ENCODE measurements around the gene CCL23. TPM values are rescaled to one million over a fixed set of nuclear protein-coding genes. Genes with fewer than 3 reads are reported as not detected.

The CCL23 gene
- total RNA-seq, 1 experiment from 2014 or later: not detected

GRCh38 chr17:35973333-35974260 is 44.2 kb downstream of the CCL23 start:
- H3K36me3 ChIP-seq (ENCODE audit: insufficient read depth, low read length, poor library complexity, severe bottlenecking): no peaks in the 10 kb centered on the region
- H3K27me3 ChIP-seq (replicated peaks; ENCODE audit: insufficient read depth, low read depth, low read length, poor library complexity): no peaks in the 10 kb centered on the region
- no peak for TF ChIP-seq CTCF (conservative IDR thresholded peaks at IDR 0.05; ENCODE audit: low read depth, low read length)
- no peak for TF ChIP-seq EZH2 (IDR thresholded peaks at IDR 0.05; ENCODE audit: borderline replicate concordance, low read depth, low read length, poor library complexity, severe bottlenecking)
- H3K4me3 ChIP-seq (ENCODE audit: low read depth, low read length, poor library complexity, severe bottlenecking): no peak overlapping the region
- no TSS peak for BruUV-seq (replicated peaks)
- POLR2A ChIA-PET (ENCODE audit: low non-redundant PET): no interaction called here
- CTCF ChIA-PET: interaction anchor here (0.5 to 0.7 kb wide), 2 partner anchors 26 to 175 kb away, joined by 3 to 6 read pairs; no protein-coding TSS in a partner anchor
- no peaks in the 10 kb centered on the region for H3K9me3 ChIP-seq (ENCODE audit: low read depth, low read length, poor library complexity, severe bottlenecking)
- no peak overlapping the region for H3K27ac ChIP-seq (ENCODE audit: low read depth, low read length, poor library complexity, severe bottlenecking)
- intact Hi-C loops (cut with micrococcal nuclease; ENCODE audit: unreplicated experiment): loop anchor here (10.0 kb wide), 1 partner anchor 171 kb away; no protein-coding TSS in a partner anchor
- no peaks in the 10 kb centered on the region for H3K4me1 ChIP-seq (ENCODE audit: insufficient read depth, low read length, poor library complexity, severe bottlenecking)
- no peak for DNase-seq (ENCODE audit: low spot score)

- no peaks in the 10 kb centered on the region for H3K9me3 ChIP-seq (ENCODE audit: low read depth, low read length, poor library complexity, severe bottlenecking)
- CTCF ChIA-PET: interaction anchor here (0.5 to 0.7 kb wide), 2 partner anchors 27 to 176 kb away, joined by 3 to 6 read pairs; no protein-coding TSS in a partner anchor
- no peaks in the 10 kb centered on the region for H3K4me1 ChIP-seq (ENCODE audit: insufficient read depth, low read length, poor library complexity, severe bottlenecking)
- intact Hi-C loops (cut with micrococcal nuclease; ENCODE audit: unreplicated experiment): loop anchor here (10.0 kb wide), 1 partner anchor 172 kb away; no protein-coding TSS in a partner anchor
- DNase-seq (ENCODE audit: low spot score): no peak
- TF ChIP-seq CTCF (conservative IDR thresholded peaks at IDR 0.05; ENCODE audit: low read depth, low read length): no peak
- TF ChIP-seq EZH2 (IDR thresholded peaks at IDR 0.05; ENCODE audit: borderline replicate concordance, low read depth, low read length, poor library complexity, severe bottlenecking): no peak
- no TSS peak for BruUV-seq (replicated peaks)
- POLR2A ChIA-PET (ENCODE audit: low non-redundant PET): no interaction called here
- H3K4me3 ChIP-seq (ENCODE audit: low read depth, low read length, poor library complexity, severe bottlenecking): no peak overlapping the region
- no peaks in the 10 kb centered on the region for H3K27me3 ChIP-seq (replicated peaks; ENCODE audit: insufficient read depth, low read depth, low read length, poor library complexity)
- no peak overlapping the region for H3K27ac ChIP-seq (ENCODE audit: low read depth, low read length, poor library complexity, severe bottlenecking)
- H3K36me3 ChIP-seq (ENCODE audit: insufficient read depth, low read length, poor library complexity, severe bottlenecking): no peaks in the 10 kb centered on the region
These were observed 44.8 kb downstream of the CCL23 start for GRCh38 chr17:35972945-35973332.

- no peaks in the 10 kb centered on the region for H3K9me3 ChIP-seq (ENCODE audit: low read depth, low read length, poor library complexity, severe bottlenecking)
- H3K36me3 ChIP-seq (ENCODE audit: insufficient read depth, low read length, poor library complexity, severe bottlenecking): no peaks in the 10 kb centered on the region
These were observed 45.2 kb downstream of the CCL23 start for GRCh38 chr17:35972535-35972934.

More at GRCh38 chr17:35972535-35972934, 45.2 kb downstream of the CCL23 start:
- no peaks in the 10 kb centered on the region for H3K4me1 ChIP-seq (ENCODE audit: insufficient read depth, low read length, poor library complexity, severe bottlenecking)
- intact Hi-C loops (cut with micrococcal nuclease; ENCODE audit: unreplicated experiment): loop anchor here (10.0 kb wide), 1 partner anchor 172 kb away; no protein-coding TSS in a partner anchor
- ChIA-PET POLR2A (ENCODE audit: low non-redundant PET) (no interaction called here), CTCF (interaction anchor here (0.7 kb wide), 1 partner anchor 176 kb away, joined by 3 read pairs; no protein-coding TSS in a partner anchor)
- H3K27ac ChIP-seq (ENCODE audit: low read depth, low read length, poor library complexity, severe bottlenecking): no peak overlapping the region
- no TSS peak for BruUV-seq (replicated peaks)
- no peaks in the 10 kb centered on the region for H3K27me3 ChIP-seq (replicated peaks; ENCODE audit: insufficient read depth, low read depth, low read length, poor library complexity)
- no peak for TF ChIP-seq EZH2 (IDR thresholded peaks at IDR 0.05; ENCODE audit: borderline replicate concordance, low read depth, low read length, poor library complexity, severe bottlenecking)
- no peak for TF ChIP-seq CTCF (conservative IDR thresholded peaks at IDR 0.05; ENCODE audit: low read depth, low read length)
- H3K4me3 ChIP-seq (ENCODE audit: low read depth, low read length, poor library complexity, severe bottlenecking): no peak overlapping the region
- no peak for DNase-seq (ENCODE audit: low spot score)

Data from A673 (cell line).